ENCODE data around the gene STC2.

STC2 gene

GRCh38 chr5:173311818-173312585, 16.2 kb downstream of the STC2 start:
- FAIRE-seq = no peak

GRCh38 chr5:173310861-173311785, 17.1 kb downstream of the STC2 start:
- FAIRE-seq = no peak

DNA sequence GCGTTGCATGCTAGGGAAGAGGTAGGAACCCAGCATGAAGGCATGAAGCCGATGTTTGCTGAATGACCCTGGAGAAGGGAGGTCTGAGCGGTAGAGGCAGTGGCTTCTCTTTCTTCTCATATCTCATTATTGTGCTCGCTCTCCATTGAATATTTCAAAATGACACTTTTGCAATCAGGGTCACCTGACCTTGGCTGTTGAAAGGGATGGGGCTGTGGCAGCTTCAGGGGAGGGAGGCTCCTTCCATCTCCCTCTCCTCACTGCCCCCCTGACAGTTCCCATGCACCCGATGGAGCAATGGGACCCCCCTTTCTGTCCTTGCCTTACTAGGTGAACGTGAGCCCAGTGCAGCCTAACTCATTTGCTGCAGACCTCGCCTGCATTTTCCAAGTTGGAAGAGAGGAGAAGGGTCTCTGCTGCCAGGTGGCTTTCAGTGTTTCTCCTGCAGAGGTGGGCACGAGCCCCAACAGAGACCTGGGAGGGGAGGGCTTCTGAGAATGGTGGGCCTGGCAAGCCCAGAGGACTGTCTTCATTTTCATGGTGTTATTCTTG, 17.9 kb downstream of the STC2 start:
- no peak for FAIRE-seq

GRCh38 chr5:173309731-173310130, 18.5 kb downstream of the STC2 start:
- no peak for FAIRE-seq

DNA sequence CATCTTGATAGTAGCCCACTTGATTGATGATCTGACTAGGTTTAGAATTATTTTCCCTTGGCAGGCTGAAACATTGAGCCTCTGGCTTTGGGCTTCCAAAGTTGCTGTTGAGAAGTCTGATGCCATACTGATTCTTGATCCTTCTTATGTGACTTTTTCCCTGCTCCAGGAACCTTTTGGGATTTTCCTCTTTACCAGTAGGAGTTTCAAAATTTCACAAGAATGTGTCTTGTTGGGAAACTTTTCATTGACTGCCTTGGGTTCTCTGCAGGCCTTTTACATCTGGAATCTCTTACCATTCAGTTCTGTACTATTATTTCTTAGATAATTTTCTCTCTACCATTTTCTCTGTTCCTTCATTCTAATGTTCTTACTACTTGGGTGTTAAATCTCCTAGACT, 20.0 kb downstream of the STC2 start:
- FAIRE-seq = no peak

DNA sequence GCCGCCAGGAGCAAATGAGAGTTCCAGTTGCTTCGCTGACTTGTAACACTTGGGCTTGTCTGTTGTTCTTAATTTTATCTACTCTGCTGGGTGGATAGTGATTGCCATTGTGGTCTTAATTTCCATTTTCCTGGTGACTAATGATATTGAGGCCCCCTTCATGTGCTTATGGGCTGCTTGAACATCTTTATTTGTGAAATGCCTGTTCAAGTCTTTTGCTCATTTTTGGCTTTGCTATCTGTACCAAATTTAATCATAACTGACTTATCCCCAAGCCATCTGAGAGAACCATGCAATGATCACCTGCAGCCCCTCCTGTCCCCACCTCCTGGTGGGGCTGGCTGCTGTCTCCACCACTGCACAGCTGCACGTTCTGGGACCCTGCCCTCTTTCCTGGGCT, 20.5 kb downstream of the STC2 start:
- no peak for FAIRE-seq

GRCh38 chr5:173306695-173307094, 21.5 kb downstream of the STC2 start:
- FAIRE-seq = no peak

DNA sequence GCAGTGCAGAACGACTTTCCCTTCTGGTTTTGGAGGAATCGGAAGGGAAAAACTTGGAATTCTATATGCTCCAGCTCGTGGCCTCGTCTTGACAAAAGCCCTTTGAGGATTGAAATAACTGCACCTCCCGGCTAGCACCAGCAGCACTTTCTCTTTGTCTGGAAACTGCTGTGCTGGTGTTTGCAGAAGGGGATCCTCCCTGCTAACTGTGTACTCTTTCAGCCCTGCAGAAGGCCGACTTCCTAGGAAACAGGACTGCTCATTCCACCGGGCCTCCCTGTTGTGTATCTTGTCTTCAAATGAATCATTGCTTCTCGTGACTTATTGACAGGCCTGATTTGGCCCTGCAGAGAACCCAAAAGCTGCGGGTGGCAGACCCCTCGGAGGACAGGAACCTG, 23.6 kb downstream of the STC2 start:
- FAIRE-seq = no peak

DNA sequence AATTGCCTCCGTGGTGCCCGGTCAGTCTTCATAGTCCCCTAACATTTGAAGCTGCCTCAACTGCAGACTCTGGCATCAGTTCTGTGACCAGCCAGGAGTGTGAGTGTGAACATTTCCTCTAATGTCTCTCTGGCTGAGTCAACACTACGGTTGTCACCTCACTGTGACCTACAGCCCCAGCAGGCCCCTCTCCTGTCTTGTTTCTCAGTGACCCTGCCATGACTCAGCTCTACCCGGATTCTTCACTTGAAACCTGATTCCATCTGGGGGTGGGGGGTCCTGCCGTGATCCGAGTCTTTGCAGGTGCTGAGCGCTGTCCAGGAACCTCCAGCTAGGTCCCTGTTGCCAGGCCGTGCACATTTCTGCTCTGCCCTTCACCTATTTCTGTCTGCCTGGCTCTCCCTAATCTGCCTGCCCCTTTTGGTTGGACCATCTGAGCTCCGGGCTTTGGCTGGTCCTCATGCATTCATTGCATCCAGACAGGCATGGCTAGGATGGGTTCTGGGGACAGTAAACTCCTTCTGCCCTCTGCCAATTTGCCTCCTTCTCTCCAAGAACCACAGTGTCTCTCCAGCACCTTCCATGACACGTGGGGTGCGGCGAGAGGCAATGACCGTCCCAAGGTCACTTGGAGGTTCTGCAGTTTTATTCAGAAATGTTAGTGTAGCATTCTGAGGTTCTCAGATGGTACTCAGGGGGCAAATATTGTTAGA, 24.2 kb downstream of the STC2 start:
- FAIRE-seq = no peak

GRCh38 chr5:173302546-173303155, 25.6 kb downstream of the STC2 start:
- no peak for FAIRE-seq

- no peak for FAIRE-seq
Measured at GRCh38 chr5:173301695-173302545, 26.3 kb downstream of the STC2 start.

GRCh38 chr5:173300389-173301047, 27.7 kb downstream of the STC2 start:
- FAIRE-seq = no peak

- FAIRE-seq = no peak
Measured at GRCh38 chr5:173299820-173300219, 28.4 kb downstream of the STC2 start.

- no peak for FAIRE-seq
Measured at GRCh38 chr5:173298213-173298926, 29.8 kb downstream of the STC2 start.

- no peak for FAIRE-seq
Measured at GRCh38 chr5:173297813-173298212, 30.4 kb downstream of the STC2 start.

DNA sequence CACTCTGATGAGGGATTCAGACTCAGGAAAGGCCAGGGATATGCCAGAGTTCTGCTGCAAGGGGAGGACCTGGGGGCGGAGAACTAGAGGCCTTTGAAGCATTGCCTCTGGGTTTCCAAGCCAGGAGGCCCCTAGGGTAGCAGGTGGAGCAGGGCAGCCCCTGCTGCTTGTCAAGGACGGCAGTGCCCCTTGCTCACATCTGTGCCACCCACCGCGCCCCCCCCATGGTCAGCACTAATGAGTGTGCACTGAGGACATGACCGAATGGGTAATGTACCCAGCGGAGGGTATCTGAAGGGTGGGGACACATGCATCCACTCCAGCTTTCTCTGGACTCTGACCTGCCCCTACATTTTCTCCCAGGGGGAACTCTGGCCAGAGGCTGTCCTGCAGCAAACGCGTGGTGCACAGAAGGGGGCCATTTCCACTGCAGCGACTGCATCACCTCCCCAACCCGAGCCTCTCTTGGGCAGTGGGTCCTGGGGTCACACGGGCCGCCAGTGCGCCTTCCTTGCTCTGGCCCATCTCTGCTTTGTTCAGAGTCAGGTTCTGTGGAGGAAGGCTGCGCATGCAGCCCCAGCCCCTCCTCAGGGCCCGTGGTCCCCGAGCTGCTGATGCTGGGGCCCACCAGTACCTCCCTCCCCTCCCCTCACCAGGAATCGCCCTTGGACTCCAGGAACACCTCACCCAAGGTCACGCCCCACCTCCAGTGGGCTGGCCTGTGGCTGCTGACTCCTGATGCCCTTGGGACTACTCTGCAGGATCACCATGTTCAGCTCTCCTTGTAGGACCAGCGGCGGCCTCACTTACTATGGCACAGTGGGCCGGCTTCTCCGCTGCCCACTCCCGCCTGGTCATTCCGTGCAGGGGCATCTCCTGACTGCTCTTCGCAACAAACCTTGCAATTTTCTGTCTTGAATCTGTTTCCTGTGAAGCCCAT, 31.2 kb downstream of the STC2 start:
- no peak for FAIRE-seq

DNA sequence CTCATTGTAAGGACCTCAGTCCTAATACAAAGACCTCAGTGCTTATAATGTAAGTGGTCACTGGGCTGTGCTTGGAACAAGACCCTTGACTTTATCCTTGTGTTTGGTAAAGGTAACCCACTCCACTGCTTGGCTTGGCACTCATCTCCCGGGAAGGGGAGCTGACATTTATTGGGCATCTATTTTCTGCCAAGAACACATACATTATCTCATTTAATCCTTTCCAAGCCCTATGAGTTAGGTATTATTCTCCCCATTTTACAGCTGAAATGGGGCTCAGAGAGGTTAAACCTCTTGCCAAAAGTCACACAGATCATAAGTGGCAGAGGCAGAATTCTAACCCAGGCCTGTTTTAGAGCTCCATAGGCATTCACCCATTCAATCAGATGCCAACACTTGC, 32.4 kb downstream of the STC2 start:
- no peak for FAIRE-seq

DNA sequence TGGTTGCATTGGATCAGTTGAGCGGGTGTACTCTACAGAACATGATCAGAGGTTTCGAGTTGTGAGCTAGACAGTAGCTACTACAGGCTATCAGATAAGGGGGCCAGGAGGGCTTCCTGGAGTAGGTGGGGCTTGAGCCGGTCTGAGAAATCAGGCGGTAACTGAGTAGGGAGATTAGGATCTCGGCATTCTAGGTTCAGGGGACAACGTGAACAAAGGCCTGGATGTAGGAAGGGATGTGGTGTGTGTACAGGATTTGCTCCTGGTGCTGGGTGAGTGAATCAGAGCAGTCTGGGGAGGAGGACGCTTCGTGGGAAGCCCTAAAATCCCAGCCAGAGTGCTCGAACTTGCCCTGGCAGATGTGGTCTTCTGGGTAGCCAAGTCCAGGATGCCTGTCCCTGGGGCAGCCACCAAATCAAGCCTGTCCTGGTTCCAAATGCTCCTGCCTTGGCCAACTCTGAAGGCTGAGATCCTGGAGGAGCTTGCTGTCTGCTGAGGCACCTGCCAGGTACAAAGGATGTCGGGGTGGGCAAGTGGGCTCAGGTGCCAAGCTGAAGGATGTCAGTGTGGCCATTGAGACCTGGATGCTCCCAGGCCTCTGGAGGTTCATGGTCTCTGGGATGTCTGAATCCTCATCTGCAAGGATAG, 33.4 kb downstream of the STC2 start:
- no peak for FAIRE-seq

Data from islet of Langerhans (tissue), 1 donor.